ENCODE data around the gene ARHGEF4.
A peak's percentile ranks its signal among the peaks of the same experiment; 100 is the strongest.

Gene ARHGEF4

DNA sequence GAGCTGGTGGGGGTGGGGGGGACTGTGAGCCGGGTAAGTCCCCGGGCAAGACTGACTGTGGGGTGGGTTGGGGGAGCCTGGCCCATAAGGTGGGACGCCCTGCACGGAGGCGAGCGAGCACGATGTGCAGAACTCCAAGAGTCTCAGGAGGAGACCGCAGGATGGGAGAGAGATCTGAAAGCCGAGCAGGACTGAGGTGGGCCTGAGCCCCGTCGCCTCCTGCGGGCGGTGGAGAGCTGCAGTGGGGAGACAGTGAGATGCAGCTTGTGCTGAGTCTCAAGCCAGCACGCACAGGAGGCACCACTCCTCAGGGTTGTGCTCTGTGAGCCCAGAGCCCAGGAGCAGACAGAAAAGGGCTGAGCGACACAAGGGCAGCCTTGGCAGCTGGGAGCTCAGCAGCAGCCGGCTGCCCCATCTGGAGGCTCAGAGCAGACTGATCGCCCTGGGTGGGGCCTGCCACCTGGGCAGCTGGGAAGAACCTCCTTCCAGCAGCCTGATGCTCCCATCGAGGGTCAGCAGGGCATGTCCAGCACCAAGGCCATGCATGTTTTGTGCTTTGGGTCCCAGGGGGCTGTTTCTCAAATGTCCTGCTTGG, 15.9 kb downstream of the ARHGEF4 start:
- no peak for DNase-seq (ENCODE audit: low spot score)

DNA sequence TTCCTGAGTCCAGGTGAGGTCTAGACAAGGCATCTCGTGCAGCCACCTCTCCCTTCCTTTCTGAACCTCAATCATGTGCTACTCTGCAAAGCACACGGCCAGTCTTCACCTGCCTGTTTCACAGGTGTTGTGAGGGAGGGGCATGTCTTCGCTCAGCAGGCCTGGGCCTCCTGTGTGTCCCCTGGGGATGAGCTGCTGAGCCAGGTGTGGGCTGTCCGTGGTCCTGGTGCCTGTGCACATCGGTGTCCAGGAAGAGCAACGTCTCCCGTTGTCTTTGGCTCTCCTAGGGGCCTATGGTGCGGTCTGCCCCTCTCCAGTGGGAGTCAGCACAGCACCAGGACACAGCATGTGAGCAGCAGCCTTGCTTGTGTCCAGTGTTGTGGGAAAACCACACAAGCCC, 16.7 kb downstream of the ARHGEF4 start:
- no peak for DNase-seq (ENCODE audit: low spot score)

DNA sequence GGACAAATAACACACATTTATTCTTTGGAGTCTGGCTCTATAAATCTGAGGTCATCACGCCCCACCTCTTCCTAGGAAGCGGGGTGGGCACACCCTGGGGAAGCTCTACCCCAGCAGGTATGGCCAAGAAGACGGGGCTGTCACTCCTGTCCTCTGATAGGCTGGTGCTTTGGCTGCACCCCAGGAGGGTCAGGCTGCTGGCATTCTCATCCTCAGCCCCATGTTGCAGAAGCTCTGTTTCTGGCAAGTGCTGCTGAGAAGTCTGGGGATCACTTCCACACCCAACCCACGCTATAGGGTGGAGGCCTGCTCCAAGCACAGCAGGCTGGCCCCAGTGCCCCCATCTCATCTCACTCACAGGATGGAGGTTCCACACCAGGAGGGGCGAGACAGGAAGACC, 17.6 kb downstream of the ARHGEF4 start:
- DNase-seq (ENCODE audit: low spot score) = no peak

DNA sequence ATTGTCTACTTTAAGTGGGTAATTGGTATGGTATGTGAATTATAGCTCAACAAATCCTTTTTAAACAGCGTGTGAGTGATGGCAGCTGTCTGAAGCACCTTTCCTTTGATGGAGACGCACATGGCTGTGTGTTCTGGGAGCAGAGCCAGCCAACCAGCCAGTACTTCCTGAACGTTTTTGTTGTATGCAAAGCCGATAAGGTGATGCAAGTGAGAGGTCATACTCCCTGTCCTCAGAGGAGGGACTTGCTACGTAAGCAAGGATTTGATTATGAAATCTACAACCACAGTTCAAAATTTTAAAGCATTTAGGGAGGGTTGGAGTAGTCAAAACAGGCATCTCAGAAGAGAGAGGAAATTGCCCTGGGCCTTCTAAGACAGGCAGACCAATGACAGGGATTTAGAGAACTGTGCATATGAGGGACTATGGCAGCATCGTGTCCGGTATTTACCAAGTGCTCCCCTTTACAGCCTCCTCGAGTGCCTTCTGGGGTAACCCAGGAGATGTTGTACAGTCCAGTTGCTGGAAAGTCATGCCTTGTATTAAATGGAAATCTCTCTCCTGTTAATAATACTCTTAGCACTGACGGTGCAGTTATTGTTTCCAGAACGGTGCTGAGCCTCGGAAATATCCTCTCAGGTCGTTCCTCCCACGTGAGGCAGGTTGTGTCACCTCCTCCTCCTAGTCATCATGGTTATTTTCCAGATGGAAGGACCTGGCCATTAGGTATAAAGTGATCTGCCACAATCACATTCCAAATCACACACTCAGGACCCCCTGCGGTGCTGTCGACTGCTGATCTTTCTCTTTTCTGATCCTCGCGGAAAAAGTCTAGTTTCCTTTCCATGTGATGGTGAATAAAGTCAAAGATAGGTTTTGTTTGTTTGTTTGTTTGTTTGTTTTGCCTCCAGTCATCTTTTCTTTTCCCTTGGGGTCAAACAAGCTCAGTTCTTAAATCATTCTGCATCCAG, 28.4 kb downstream of the ARHGEF4 start:
- no peak for DNase-seq (ENCODE audit: low spot score)

DNA sequence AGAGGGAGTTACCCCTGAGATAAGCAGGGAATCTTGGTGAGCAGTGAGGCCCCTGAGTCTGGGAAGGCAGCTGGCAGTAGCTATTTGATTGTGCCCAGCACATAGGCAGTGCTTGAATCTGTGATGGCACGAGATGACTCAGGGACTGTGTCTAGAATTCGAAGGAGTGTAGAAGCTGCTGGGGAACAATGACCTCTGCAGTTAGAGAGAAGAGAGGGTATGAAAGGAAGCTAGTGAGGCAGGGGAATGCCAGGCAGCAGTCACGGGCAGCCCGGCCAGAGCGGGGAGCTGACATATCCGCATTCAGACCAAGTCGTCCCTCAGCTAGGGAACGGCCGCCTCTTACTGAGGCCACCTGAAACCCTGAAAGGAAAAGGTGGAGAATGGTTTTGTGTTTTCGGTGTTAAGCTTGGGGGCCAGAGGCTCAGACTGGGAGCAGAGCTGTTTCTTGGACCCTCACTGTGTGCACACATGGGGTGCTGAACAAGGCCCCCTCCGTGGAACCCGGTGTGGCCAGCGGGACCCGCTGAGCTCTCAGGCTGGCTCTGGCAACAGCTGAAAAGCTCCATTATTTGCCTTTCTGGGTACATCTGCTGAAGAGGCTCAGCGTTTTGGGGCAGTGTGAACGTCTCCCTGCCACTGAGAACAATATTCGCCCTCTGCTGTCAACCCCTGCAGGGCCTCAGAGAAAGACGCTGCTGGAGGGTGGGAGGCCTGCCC, 32.9 kb downstream of the ARHGEF4 start:
- no peak for DNase-seq (ENCODE audit: low spot score)

DNA sequence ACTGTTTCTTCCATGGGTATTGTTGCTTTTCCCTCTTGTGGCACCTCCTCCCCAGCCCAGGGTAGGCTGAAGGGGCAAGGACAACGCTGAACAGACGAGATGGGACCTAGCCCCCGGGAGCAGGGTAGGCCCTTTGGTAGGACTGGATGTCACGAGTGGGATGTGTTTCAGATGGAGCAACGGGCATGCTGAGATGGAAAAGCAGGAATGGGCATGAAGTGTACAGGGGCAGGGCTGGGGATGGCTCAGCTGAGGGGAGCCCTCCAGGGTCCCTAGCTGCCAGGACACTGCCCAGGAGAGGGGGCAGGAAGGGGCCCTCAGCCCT, 33.4 kb downstream of the ARHGEF4 start:
- no peak for DNase-seq (ENCODE audit: low spot score)

DNA sequence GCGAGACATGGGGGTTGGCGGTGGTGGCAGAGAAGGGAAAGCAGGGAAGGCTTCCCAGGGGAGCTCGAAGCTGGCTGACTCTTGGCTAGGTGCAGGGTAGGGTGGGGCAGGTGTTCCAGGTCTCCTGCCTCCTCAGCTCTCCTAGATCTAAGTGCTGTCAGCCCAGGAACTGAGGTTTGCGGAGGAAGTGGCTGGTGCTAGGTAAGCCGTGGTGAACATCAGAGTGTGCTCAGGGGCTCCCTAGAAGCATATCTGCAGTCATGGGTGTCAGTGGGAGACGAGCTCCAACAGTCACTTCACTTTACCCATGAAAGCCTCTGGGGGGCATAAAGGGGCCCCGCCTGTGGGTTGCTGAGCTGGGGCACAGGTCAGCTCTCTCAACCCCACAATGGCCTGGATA, 34.1 kb downstream of the ARHGEF4 start:
- DNase-seq (ENCODE audit: low spot score) = no peak

DNA sequence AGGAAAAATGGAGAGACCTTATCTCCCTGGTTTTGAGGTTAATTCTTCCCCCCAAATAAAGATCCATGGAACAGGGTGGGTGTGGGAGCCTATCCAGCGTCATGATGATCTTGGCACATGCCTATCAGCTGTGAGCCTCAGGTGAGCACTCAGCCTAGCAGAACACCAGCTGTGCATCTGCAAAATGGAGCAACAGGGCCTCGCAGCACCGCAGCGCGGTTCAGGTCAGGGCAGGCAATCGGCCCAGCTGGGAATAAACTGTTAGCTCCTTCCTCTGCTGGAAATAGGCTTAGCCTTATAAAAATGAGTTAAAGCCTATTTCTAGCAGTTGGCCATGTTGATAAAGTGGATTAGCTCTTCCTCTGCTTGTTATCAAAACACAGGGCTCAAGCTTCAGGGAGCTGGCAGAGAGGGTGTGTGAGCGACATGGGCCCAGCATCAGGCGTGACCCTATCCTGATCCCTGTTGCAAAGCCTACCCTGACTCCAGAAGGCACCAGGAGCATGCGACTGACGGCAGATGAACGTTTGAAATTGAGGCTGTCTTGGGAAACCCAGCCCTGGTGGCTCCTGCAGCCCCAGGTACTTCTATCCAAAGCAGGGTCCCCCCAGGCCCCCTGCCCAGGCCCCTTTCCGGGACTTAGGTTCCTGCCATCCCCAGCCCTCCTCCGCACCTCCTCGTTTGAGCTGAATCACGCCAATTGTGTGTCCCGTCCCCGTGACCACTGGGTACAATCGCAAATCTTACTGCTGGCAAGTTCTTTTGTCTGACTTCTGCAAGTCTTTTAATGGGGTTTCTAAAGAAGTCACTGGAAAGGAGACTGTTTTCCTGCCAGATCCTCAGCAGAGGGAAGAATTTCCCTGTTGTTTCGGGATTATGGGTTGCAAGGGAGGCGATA, 35.4 kb downstream of the ARHGEF4 start:
- DNase-seq (ENCODE audit: low spot score) = no peak

DNA sequence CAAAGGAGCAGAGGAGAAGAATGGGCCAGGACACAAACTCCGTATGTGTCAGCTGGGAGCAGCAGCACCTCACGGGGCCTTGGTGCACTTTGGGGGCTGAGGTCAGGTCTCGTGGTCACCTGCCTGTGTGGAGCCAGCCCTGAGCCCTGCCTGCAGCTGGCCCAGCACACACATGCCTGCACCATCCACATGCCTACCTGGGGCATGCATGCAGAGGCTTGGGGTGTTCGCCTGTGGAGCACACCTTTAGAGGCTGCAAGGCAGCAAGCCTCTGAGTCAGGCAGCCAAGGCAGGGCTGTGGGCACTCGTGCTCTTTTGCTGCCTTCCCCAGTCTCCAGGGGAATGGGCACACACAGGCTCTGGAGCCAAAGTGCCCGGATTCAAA, 36.0 kb downstream of the ARHGEF4 start:
- DNase-seq (ENCODE audit: low spot score) = no peak

DNA sequence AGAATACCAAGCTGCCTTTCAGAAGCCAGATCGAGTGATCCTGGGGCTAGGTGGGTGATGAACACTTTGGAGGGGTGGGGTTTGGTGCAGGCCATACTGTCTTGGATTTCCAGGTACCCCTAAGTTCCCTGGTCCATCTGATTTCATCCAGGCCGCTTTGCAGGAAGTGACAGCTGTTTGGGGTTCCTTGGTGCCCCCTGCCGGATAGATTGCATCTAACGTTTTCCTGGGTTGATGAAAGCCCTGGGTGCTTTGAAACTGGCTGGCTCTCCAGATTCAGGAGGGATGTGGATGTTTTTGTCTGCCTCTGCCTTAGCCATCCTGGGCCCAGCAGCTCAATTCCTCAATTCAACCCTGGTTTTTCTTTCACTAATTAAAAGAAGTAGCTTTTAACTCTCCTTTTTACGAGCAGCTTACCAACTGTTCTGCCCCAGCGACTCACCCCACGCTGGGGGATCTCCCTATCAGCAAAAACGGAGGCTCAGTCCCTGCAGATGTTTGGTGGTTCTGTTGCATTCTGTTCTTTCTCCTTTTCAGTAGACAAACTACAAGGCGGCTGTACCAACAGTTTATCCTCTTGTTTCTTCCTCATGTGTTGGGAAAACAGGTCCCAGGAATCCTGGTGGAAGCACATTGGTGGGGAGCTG, 37.1 kb downstream of the ARHGEF4 start:
- peak; percentile 67 for DNase-seq (ENCODE audit: low spot score)

DNA sequence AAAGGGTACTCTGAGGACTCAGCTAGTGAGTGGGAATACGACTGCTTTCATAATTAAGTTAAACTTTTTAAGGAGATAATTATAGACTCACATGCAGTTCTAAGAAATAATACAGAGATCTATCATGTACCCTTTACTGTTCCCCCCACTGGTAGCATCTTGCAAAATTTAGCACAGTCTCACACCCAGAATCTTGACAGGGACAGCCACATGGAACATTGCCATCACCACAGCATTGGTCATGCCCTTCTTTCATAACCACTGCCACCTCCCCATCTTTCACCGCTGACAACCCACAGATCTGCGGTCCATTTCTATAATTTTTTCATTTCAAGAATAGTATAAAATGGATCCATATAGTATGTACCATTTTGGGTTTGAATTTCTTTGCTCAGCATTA, 37.8 kb downstream of the ARHGEF4 start:
- DNase-seq (ENCODE audit: low spot score) = no peak

DNA sequence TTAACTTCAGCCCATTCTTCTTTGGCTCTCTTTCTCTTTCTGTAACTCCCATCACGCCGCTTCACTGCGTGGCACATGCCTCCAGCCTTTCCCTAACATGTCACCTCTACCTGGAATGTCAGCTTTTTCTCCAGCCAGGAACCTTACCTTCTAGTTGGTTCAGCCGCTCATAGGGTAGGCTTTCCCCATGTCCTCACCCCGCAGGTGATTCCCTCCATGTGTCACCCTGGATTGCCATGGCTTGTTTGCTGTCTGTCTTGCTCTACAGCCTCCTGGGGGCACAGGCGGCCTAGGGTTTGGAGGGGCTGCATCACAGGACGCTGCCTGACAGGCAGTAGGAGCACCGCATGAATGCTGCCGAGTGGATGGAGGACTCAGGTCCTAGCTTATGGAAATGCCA, 39.2 kb downstream of the ARHGEF4 start:
- no peak for DNase-seq (ENCODE audit: low spot score)

DNA sequence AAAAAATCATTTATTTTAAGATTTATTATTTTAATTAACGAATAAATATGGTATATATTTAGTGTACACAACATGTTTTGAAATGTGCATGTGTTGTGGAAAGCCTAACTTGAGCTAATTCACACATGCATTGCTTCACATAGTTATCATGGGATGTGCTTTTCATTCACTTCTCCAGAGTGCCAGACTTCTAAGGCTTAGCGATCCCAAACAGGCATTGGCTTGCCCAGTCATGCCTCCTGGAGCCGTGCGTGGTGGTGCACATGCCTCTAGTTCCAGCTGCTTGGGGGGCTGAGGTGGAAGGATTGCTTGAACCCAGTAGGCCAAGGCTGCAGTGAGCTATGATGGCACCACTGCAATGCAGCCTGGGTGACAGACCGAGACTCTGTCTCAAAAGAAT, 40.5 kb downstream of the ARHGEF4 start:
- DNase-seq (ENCODE audit: low spot score) = no peak

DNA sequence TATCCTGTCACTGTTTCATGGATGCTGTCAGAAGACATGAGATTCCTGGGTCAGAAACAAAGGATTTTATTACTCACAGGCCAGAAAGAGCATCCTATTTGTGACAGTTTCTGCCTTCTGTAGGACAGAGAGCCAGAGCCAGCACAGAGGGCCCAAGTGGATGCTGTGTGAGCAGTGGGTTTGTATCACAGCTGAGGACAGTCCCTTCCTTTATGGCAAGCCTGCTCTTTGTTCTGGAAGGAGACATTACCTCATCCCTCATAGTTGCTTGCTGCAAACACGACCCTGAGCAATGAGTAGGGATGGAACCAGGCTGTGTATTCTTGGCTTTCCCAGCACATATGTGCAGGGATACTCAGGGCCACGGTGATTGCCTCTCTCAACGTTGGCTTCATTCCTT, 41.6 kb downstream of the ARHGEF4 start:
- no peak for DNase-seq (ENCODE audit: low spot score)

DNA sequence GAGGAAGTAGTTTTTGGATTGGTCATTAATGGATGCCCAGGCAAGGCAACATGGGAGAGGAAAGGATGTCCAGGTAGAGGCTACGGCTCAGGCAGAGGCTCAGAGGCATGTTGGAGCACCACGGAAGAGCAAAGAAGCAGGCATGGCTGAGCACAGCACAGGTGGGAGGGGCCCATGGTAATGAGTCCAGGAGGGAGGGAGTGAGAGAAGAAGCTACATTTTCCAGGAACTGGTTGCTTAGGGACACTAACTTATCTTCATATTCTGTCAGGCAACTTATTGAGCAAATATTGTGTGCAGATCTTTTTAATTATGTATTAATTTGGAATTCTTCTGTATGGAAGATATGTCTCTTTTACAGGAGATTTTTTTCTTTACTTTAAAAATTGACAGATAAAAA, 42.2 kb downstream of the ARHGEF4 start:
- no peak for DNase-seq (ENCODE audit: low spot score)

DNA sequence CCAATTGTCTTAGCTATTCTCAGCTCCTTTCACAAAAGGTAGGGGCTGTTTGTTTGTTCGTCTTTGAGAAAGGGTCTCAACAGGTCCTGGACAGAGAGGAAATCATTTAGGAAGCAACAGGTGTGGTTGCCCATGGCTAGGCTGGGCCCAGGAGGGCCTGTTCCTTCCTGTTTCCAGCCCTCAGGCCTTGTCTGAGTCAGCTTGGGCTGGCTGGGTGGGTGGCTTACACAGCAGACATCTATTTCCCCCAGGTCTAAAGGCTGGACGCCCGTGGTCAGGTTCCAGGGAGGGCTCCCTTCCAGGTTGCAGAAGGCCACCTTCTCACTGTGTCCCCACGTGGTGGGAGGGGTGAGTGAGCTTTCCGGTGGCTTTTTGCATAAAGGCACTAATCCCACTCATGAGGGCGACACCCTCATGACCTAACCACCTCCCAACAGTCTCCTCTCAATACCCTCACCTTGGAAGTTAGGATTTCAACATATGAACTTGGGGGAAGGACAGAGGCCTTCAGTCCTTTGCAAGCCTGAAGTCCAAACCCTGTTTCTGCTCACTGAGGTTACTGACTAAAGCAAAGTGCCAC, 45.5 kb downstream of the ARHGEF4 start:
- DNase-seq (ENCODE audit: low spot score) = no peak

DNA sequence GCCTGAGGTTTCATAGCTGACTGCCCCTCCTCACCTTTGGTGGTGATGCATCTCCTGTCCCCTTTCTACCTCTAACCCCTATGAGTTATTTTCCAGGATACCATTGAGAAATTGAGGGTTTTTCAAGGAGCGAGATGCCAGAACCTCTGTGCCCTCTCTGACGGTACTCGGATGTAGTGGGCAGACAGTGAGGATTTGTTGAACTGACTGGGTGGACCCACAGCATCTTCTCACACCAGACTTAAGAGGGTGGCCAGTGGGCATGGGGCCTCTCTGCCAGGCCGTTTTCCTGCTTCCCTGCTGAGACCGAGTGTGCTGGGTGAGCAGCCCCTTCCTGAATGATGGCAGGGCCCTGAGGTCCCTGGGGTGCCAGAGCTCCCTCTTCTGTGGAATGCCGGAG, 46.3 kb downstream of the ARHGEF4 start:
- DNase-seq (ENCODE audit: low spot score) = no peak

DNA sequence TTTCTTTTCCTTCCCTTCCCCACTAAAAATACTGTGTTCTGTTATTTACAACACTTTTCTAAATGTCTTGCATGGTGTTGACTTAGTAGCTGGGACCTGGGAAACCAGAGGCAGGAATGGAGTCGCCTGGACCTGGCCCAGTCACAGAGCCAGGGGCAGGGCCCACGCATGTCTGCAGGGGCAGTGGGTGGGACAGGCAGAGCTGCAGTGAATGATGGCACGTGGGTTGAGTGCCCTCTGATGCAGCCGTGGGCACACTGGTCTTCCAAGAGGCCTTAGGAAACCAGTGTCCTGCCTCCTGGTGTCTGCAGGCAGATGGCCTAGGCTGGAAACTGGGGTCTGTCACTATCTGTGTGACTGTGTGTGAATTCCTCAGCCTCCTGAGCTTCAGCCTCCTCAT, 46.8 kb downstream of the ARHGEF4 start:
- DNase-seq (ENCODE audit: low spot score) = no peak

DNA sequence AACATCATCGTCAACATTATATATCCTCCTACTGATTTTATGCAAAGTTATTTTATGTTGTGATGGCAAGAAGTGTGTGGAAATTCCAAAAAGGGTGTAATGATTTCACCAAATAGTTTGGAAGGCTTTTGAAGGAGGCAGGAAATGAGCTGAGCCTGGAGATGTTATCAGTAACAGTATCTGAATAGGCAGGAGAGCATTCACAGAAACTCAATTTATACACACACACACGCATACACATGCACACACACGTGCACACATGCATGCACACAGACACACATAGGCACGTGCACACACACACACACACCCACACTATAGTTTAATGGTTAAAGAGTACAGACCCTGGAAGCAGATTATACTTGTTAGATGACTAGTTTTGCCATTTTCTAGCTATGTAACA, 47.3 kb downstream of the ARHGEF4 start:
- DNase-seq (ENCODE audit: low spot score) = no peak

DNA sequence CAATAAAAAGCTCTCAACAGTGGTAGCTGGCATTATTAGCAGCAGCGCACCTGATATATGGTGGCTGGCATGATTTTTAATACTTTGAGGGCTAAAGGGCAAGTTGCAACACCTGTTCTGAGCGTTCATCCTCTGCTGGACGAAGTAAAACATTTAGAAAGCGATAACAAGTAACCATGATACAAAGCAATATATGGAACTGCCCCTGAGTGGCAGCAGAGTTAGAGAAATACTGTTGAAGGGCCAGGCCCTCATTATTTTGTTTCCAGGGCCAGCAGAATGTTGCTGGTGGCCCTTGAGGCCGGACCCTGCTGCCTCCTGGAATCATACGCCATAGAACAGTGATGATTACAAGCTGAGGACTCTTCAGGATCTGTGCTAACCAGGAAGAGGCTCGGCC, 47.8 kb downstream of the ARHGEF4 start:
- DNase-seq (ENCODE audit: low spot score) = no peak

DNA sequence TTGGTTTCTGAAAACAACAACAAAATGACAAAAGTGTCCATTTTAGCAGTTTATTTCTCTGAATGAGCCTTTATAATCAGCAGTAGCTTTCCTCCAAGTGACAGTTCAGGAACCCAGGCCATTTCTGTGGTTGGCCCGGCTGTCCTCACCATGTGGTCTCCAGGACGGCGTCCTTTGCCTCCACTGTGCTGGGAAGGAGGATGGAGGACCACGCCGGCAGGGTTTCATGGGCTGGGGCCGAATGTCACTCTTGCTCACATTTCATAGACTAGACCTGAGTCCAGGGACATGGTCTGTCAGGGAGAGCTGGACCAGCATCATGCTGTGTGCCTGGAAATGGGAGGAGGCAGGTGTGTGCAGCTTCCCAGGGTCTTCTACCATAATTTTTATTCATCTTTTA, 50.9 kb downstream of the ARHGEF4 start:
- DNase-seq (ENCODE audit: low spot score) = no peak

Measured in CD4-positive, alpha-beta T cell treated with Interleukin-6 at 100 ng/mL for 8 hours (primary cell).